Breast epithelium (tissue), 4 donors: Measurements from ENCODE around the gene SAPCD2. TPM values are rescaled to one million over a fixed set of nuclear protein-coding genes. Genes with fewer than 3 reads are reported as not detected.
A peak's percentile ranks its signal among the peaks of the same experiment; 100 is the strongest.

Experiments used
- DNase-seq, 2 donors: peaks; one replicate each; pipeline ENCODE4 v3.0.0-alpha.2; 2019; ENCODE audit warnings: low spot score in 2 of 2
- H3K27ac ChIP-seq, 2 donors: fragments of 200-600 bp; sonication (generic) in 1 of 2; one replicate each; pipeline ENCODE4 v1.5.1; 2016 to 2019; ENCODE audit warnings: mild to moderate bottlenecking in 1 of 2
- H3K27me3 ChIP-seq, 2 donors: fragments of 200-600 bp; sonication (generic) in 1 of 2; one replicate each; pipeline versions ENCODE4 v1.5.1 to v1.6.0; 2017 to 2019; ENCODE audit warnings: control low read depth in 1 of 2, mild to moderate bottlenecking in 1 of 2
- H3K36me3 ChIP-seq: fragments of 200-600 bp; one replicate; pipeline ENCODE4 v1.5.1; 2019
- H3K4me1 ChIP-seq, 2 donors: fragments of 200-600 bp; sonication (generic); one replicate each; pipeline ENCODE4 v1.5.1; 2016 to 2019; ENCODE audit warnings: control low read depth in 1 of 2
- H3K4me3 ChIP-seq, 3 donors: fragments of 200-600 bp; sonication (generic); 1 replicate in 2 of 3; 2 replicates in 1 of 3; pipeline ENCODE4 v1.5.1; 2016 to 2019; ENCODE audit warnings: mild to moderate bottlenecking in 3 of 3, moderate library complexity in 2 of 3
- H3K9me3 ChIP-seq, 2 donors: fragments of 200-600 bp; sonication (generic) in 1 of 2; one replicate each; pipeline ENCODE4 v1.5.1; 2016 to 2019; ENCODE audit warnings: control low read depth in 1 of 2
- POLR2A ChIP-seq: fragments of 450-650 bp; IDR thresholded peaks from one replicate; pipeline ENCODE4 v1.6.1; 2016; ENCODE audit warnings: antibody characterized with exemption, mild to moderate bottlenecking, moderate library complexity
- POLR2AphosphoS5 ChIP-seq, 3 donors: sonication (generic); formaldehyde crosslinking; IDR thresholded peaks; one replicate each; pipeline ENCODE4 v1.6.1; 2017; ENCODE audit warnings: antibody characterized with exemption in 3 of 3
- intact Hi-C: fragments of 100-400 bp; cut with DNase I; formaldehyde crosslinking; loops from one replicate; pipeline ENCODE4 v1.15.1; 2023; ENCODE audit warnings: low total_unique reads
- total RNA-seq, 3 donors: library from RNA; depleted of rRNA; stranded (reverse); fragments of >200 nt; gene quantifications; one replicate each; pipeline ENCODE4 v1.1.0, GENCODE V29; 2016
- TF ChIP-seq, protein P1 (sequence below), 3 donors: fragments of 450-650 bp; IDR thresholded peaks; one replicate each; pipeline ENCODE4 v1.5.1; 2016 to 2017; ENCODE audit warnings: antibody characterized with exemption in 3 of 3, mild to moderate bottlenecking in 3 of 3, moderate library complexity in 3 of 3

SAPCD2 gene
- total RNA-seq, 3 donors from 2014 or later, result 0.96 to 2.9 (median 2.8) TPM

DNA sequence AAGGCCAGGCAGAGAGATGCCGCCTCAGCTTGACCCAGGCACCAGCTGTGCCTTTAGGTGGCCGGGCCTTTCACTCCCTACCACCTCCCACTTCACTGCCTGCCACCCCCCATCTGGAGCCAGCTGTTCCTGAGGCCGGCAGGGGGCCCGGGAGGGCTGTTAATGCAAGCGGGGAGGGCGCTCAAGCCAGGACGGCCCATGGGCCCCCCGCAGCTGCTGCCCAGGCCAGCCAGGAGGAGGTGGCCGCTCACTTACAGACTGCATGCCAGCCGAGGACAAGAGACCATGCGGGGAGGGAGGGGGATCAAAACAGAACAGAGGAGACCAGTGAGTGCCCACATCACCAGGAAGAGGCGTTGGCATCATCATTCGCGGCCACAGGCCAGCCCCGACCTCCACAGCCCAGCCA lies 46.8 kb downstream of the SAPCD2 start:
- Histone ChIP-seq H3K9me3 (no peaks in the 10 kb centered on the region), H3K4me1 (peaks cover 10 to 21% of the 10 kb centered on the region in 2 donors), H3K36me3 (no peaks in the 10 kb centered on the region), H3K27ac (peak overlapping the region in 1 of 2 donors; percentile 32), H3K4me3 (no peak overlapping the region), H3K27me3 (no peaks in the 10 kb centered on the region)
- DNase-seq, result no peak
- intact Hi-C loops, result no loop called here
- no peak for TF ChIP-seq POLR2AphosphoS5 (IDR thresholded peaks at IDR 0.05)
- TF ChIP-seq, protein P1, sequence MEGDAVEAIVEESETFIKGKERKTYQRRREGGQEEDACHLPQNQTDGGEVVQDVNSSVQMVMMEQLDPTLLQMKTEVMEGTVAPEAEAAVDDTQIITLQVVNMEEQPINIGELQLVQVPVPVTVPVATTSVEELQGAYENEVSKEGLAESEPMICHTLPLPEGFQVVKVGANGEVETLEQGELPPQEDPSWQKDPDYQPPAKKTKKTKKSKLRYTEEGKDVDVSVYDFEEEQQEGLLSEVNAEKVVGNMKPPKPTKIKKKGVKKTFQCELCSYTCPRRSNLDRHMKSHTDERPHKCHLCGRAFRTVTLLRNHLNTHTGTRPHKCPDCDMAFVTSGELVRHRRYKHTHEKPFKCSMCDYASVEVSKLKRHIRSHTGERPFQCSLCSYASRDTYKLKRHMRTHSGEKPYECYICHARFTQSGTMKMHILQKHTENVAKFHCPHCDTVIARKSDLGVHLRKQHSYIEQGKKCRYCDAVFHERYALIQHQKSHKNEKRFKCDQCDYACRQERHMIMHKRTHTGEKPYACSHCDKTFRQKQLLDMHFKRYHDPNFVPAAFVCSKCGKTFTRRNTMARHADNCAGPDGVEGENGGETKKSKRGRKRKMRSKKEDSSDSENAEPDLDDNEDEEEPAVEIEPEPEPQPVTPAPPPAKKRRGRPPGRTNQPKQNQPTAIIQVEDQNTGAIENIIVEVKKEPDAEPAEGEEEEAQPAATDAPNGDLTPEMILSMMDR (IDR thresholded peaks at IDR 0.05), result no peak

DNA sequence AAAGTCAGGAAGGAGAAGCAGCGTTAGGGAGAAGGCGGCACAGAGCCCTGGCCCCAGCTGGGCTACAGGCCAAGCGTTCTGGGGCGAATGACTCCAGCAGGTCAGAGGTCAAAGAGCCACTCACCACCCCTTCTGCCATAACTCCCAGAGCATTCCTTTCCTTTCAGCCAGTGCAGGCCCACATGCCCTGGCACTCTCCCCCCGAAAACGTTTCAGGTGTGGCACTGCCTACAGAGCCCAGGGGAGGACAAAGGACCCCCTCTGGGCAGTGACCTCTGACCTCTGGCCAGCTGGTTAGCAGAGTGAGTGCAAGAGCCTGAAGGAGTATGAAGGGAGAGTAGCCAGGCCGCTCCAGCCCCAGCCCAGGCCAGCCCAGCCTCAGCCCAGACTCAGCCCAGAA lies 47.2 kb downstream of the SAPCD2 start:
- no peak for TF ChIP-seq POLR2A
- TF ChIP-seq POLR2AphosphoS5 (IDR thresholded peaks at IDR 0.05), result no peak
- TF ChIP-seq, protein P1 (IDR thresholded peaks at IDR 0.05), result no peak
- H3K27ac ChIP-seq, result peak overlapping the region in 1 of 2 donors; percentile 32
- peaks cover 7 to 21% of the 10 kb centered on the region in 2 donors for H3K4me1 ChIP-seq
- H3K27me3 ChIP-seq, result no peaks in the 10 kb centered on the region
- no peak for DNase-seq
- intact Hi-C loops, result no loop called here
- no peaks in the 10 kb centered on the region for H3K9me3 ChIP-seq
- no peaks in the 10 kb centered on the region for H3K36me3 ChIP-seq
- no peak overlapping the region for H3K4me3 ChIP-seq

DNA sequence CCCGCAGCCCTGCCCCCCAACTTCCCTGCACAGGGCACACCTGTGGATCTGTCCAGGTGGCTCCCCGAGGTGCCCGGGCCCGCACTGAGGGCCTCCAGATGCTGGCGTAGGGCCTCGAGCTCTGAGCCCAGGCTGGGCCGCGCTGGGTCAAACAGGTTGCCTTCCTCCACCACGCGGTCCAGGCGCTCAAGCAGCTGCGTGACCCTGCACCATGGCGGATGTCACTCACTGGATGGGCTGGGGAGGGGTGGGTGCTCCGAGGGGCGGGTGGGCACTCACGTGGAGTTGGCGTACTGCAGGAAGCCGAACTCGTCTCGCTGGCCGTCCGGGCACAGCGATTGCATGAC lies 47.7 kb downstream of the SAPCD2 start:
- Histone ChIP-seq H3K27ac (peak overlapping the region in 1 of 2 donors; percentile 43), H3K4me1 (peaks cover 7 to 21% of the 10 kb centered on the region in 2 donors)
- intact Hi-C loops, result no loop called here

DNA sequence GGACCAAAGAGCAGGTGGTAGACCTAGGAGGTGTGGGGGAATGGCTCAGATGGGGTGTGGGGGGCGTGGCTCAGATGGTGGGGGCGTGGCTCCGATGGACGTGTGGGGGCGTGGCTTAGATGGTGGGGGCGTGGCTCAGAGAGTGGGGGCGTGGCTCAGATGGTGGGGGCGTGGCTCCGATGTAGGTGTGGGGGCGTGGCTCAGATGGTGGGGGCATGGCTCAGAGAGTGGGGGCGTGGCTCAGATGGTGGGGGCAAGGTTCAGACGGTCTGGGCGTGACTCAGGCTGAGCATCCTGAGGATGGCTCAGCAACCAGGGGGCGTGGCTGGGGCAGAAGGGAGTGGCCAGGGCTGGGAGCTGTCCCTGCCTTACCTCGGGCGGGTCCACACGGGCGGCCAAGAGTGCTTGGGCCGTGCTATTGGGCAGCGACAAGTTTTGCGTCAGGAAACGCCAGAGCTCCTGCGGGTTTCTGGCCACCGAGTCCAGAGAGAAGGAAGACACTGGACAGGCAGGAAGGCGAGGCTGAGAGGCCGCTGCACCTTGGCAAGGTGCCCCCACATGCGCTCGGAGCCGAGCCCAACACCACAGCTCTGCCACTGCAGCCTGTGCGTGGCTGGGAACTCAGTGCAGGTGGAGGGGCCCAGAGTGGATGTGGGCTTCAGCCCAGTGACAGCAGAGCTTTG lies 48.2 kb downstream of the SAPCD2 start:
- DNase-seq, result peak in 1 of 2 donors; percentile 69
- peaks cover 2 to 16% of the 10 kb centered on the region in 2 donors for H3K4me1 ChIP-seq
- H3K36me3 ChIP-seq, result no peaks in the 10 kb centered on the region
- intact Hi-C loops, result no loop called here
- no peaks in the 10 kb centered on the region for H3K9me3 ChIP-seq
- H3K4me3 ChIP-seq, result no peak overlapping the region
- no peak for TF ChIP-seq POLR2AphosphoS5 (IDR thresholded peaks at IDR 0.05)
- TF ChIP-seq POLR2A, result no peak
- TF ChIP-seq, protein P1 (IDR thresholded peaks at IDR 0.05), result no peak
- no peaks in the 10 kb centered on the region for H3K27me3 ChIP-seq
- H3K27ac ChIP-seq, result peak overlapping the region in 1 of 2 donors; percentile 43

More for the DNA sequence above, 47.7 kb downstream of the SAPCD2 start:
- no peak for TF ChIP-seq POLR2AphosphoS5 (IDR thresholded peaks at IDR 0.05)
- TF ChIP-seq, protein P1 (IDR thresholded peaks at IDR 0.05), result no peak
- TF ChIP-seq POLR2A, result no peak
- Histone ChIP-seq H3K9me3 (no peaks in the 10 kb centered on the region), H3K4me3 (no peak overlapping the region), H3K27me3 (no peaks in the 10 kb centered on the region), H3K36me3 (no peaks in the 10 kb centered on the region)
- DNase-seq, result no peak

DNA sequence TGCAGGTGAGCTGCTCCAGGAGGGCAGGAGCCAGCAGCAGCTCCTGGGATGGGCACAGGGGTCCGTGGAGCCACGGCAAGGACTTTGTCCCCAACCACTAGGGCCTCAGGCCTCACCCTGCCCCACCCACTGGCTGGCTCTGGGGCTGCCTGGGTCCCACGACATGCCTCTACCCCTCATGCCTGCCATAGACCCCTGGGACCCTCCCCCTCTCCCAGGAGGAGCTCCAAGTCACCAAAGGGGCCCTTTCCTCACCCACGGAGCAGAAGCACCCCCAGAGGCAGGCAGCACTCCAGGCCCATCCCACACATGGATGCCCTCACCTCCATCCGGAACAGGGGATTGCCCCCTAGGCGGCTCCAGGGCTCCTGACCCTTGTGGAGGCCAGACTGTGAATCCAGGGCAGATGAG lies 48.8 kb downstream of the SAPCD2 start:
- H3K27me3 ChIP-seq, result no peaks in the 10 kb centered on the region
- no peak overlapping the region for H3K4me3 ChIP-seq
- intact Hi-C loops, result no loop called here
- no peaks in the 10 kb centered on the region for H3K36me3 ChIP-seq
- no peak overlapping the region for H3K27ac ChIP-seq
- no peak for TF ChIP-seq POLR2AphosphoS5 (IDR thresholded peaks at IDR 0.05)
- TF ChIP-seq, protein P1 (IDR thresholded peaks at IDR 0.05), result no peak
- no peak for TF ChIP-seq POLR2A
- H3K4me1 ChIP-seq, result peaks cover 0 to 11% of the 10 kb centered on the region in 2 donors
- no peak for DNase-seq
- no peaks in the 10 kb centered on the region for H3K9me3 ChIP-seq
